ENCODE data around the gene LPP.

- TF ChIP-seq POLR2AphosphoS5 (IDR thresholded peaks at IDR 0.05; ENCODE audit: low read depth, low read length) (no peak), TAF1 (IDR thresholded peaks at IDR 0.05; ENCODE audit: borderline replicate concordance, insufficient read depth, low read length) (no peak), SIN3A (IDR thresholded peaks at IDR 0.05; ENCODE audit: borderline replicate concordance, insufficient read depth, low read length) (no peak)
- TF ChIP-seq, protein P1, sequence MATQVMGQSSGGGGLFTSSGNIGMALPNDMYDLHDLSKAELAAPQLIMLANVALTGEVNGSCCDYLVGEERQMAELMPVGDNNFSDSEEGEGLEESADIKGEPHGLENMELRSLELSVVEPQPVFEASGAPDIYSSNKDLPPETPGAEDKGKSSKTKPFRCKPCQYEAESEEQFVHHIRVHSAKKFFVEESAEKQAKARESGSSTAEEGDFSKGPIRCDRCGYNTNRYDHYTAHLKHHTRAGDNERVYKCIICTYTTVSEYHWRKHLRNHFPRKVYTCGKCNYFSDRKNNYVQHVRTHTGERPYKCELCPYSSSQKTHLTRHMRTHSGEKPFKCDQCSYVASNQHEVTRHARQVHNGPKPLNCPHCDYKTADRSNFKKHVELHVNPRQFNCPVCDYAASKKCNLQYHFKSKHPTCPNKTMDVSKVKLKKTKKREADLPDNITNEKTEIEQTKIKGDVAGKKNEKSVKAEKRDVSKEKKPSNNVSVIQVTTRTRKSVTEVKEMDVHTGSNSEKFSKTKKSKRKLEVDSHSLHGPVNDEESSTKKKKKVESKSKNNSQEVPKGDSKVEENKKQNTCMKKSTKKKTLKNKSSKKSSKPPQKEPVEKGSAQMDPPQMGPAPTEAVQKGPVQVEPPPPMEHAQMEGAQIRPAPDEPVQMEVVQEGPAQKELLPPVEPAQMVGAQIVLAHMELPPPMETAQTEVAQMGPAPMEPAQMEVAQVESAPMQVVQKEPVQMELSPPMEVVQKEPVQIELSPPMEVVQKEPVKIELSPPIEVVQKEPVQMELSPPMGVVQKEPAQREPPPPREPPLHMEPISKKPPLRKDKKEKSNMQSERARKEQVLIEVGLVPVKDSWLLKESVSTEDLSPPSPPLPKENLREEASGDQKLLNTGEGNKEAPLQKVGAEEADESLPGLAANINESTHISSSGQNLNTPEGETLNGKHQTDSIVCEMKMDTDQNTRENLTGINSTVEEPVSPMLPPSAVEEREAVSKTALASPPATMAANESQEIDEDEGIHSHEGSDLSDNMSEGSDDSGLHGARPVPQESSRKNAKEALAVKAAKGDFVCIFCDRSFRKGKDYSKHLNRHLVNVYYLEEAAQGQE (IDR thresholded peaks at IDR 0.05; ENCODE audit: insufficient read depth in 1 of 2, low read depth in 2 of 2, low read length in 2 of 2), result no peak
Measured at GRCh38 chr3:188759336-188760005, 605.5 kb downstream of the LPP start.
